Loucy (cell line): Measurements from ENCODE around the gene TANC2.

Experiments
- EZH2phosphoT487 ChIP-seq: fragments of 200-600 bp; IDR thresholded peaks from 2 replicates; pipeline ENCODE4 v1.6.1; 2018; ENCODE audit warnings: antibody characterized with exemption, mild to moderate bottlenecking, moderate library complexity, borderline replicate concordance
- TF ChIP-seq, protein P1 (sequence below): fragments of 200-600 bp; sonication (generic); conservative IDR thresholded peaks from 2 replicates; pipeline ENCODE4 v1.5.1; 2014; ENCODE audit warnings: mild to moderate bottlenecking, antibody characterized with exemption, low read length

GRCh38 chr17:62950067-62950466, 16.0 kb upstream of the TANC2 start:
- TF ChIP-seq, protein P1, sequence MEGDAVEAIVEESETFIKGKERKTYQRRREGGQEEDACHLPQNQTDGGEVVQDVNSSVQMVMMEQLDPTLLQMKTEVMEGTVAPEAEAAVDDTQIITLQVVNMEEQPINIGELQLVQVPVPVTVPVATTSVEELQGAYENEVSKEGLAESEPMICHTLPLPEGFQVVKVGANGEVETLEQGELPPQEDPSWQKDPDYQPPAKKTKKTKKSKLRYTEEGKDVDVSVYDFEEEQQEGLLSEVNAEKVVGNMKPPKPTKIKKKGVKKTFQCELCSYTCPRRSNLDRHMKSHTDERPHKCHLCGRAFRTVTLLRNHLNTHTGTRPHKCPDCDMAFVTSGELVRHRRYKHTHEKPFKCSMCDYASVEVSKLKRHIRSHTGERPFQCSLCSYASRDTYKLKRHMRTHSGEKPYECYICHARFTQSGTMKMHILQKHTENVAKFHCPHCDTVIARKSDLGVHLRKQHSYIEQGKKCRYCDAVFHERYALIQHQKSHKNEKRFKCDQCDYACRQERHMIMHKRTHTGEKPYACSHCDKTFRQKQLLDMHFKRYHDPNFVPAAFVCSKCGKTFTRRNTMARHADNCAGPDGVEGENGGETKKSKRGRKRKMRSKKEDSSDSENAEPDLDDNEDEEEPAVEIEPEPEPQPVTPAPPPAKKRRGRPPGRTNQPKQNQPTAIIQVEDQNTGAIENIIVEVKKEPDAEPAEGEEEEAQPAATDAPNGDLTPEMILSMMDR, result no peak
- no peak for TF ChIP-seq EZH2phosphoT487
